Esophagus squamous epithelium (tissue), 5 donors: ENCODE data around the gene NEU3. TPM values are rescaled to one million over a fixed set of nuclear protein-coding genes. Genes with fewer than 3 reads are reported as not detected.
A peak's percentile ranks its signal among the peaks of the same experiment; 100 is the strongest.

Experiments
- DNase-seq: peaks from one replicate; lab custom pipeline; 2025; lab: John Stamatoyannopoulos, UW
- H3K27ac ChIP-seq, 4 donors: fragments of 200-600 bp; sonication (generic); one replicate each; pipeline ENCODE4 v1.5.1; 2016 to 2019; ENCODE audit warnings: mild to moderate bottlenecking in 1 of 4
- H3K27me3 ChIP-seq, 4 donors: fragments of 200-600 bp; sonication (generic); 1 replicate in 3 of 4; 2 replicates in 1 of 4; pipeline versions ENCODE4 v1.5.1 to v1.6.0; 2017 to 2021; ENCODE audit warnings: antibody characterized with exemption in 1 of 4
- H3K36me3 ChIP-seq, 3 donors: fragments of 200-600 bp; sonication (generic); one replicate each; pipeline ENCODE4 v1.5.1; 2016 to 2019
- H3K4me1 ChIP-seq, 3 donors: fragments of 200-600 bp; sonication (generic); one replicate each; pipeline ENCODE4 v1.5.1; 2017 to 2019
- H3K4me3 ChIP-seq, 4 donors: fragments of 200-600 bp; sonication (generic); 1 replicate in 3 of 4; 2 replicates in 1 of 4; pipeline ENCODE4 v1.5.1; 2016 to 2019; ENCODE audit warnings: mild to moderate bottlenecking in 2 of 4, moderate library complexity in 1 of 4
- H3K9me3 ChIP-seq, 3 donors: fragments of 200-600 bp; sonication (generic); one replicate each; pipeline ENCODE4 v1.5.1; 2016 to 2019
- CTCF ChIP-seq, 6 experiments: fragments of 450-650 bp in 4 of 6; fragments of 200-600 bp in 2 of 6; sonication (generic) in 2 of 6; IDR thresholded peaks; one replicate each; pipeline ENCODE4 v1.5.1; 2016 to 2019; ENCODE audit warnings: antibody characterized with exemption in 6 of 6, mild to moderate bottlenecking in 4 of 6, moderate library complexity in 4 of 6
- POLR2A ChIP-seq, 4 donors: fragments of 450-650 bp; IDR thresholded peaks; one replicate each; pipeline ENCODE4 v1.6.1; 2017; ENCODE audit warnings: antibody characterized with exemption in 4 of 4, mild to moderate bottlenecking in 4 of 4, moderate library complexity in 3 of 4
- WGBS, 2 donors: methylation state at CpG; one replicate each; pipeline ENCODE4 v1.1.5; 2018; 5-methylcytosine and 5-hydroxymethylcytosine counted together
- intact Hi-C: fragments of 100-400 bp; cut with DNase I; formaldehyde crosslinking; loops from one replicate; pipeline ENCODE4 v1.15.0; 2022
- total RNA-seq, 4 donors: library from RNA; depleted of rRNA; stranded (reverse); fragments of >200 nt; gene quantifications; one replicate each; pipeline ENCODE4 v1.1.0, GENCODE V29; 2016
- donor health status: DM: yes; HTN: yes; CAD: no.

Gene NEU3
- 1 to 10 TPM in 3 of 4 donors, under 1 TPM in 1; 0.99 to 5.5 (median 4.2) TPM for total RNA-seq

GRCh38 chr11:74988541-74989259, at the start of gene NEU3:
Gene NEU3, plus strand, starts transcription at chr11:74988933. Its CDS starts 128 bp downstream, at chr11:74989061.
- Histone ChIP-seq H3K27me3 (no peaks in the 10 kb centered on the region), H3K9me3 (no peaks in the 10 kb centered on the region), H3K36me3 (no peaks in the 10 kb centered on the region), H3K4me1 (peaks cover 0 to 24% (median 3%) of the 10 kb centered on the region in 3 donors), H3K27ac (peak within 1 kb of the TSS; percentile 73 to 84 (median 76)), H3K4me3 (peak within 1 kb of the TSS; percentile 67 to 77 (median 74))
- intact Hi-C loops, result no loop called here
- peak; percentile 42 for DNase-seq
- TF ChIP-seq POLR2A (IDR thresholded peaks at IDR 0.05) (peak in 1 of 4 donors; percentile 53), CTCF (IDR thresholded peaks at IDR 0.05) (no peak)
- 0% methylated on average over 13 to 15 of the region's 46 CpGs for WGBS, 2 donors

- no peak for TF ChIP-seq POLR2A (IDR thresholded peaks at IDR 0.05)
- TF ChIP-seq CTCF (IDR thresholded peaks at IDR 0.05), result no peak
- H3K36me3 ChIP-seq, result peaks cover 0 to 62% (median 0%) of the 10 kb centered on the region in 3 donors
- H3K27me3 ChIP-seq, result peaks cover 0 to 4% (median 0%) of the 10 kb centered on the region in 4 donors
- H3K4me3 ChIP-seq, result no peak overlapping the region
- no peak for DNase-seq
- intact Hi-C loops, result no loop called here
- H3K9me3 ChIP-seq, result no peaks in the 10 kb centered on the region
- no peak overlapping the region for H3K27ac ChIP-seq
- peaks cover 0 to 20% (median 3%) of the 10 kb centered on the region in 3 donors for H3K4me1 ChIP-seq
Measured at GRCh38 chr11:74941492-74941891, 47.2 kb upstream of the NEU3 start.

GRCh38 chr11:74942073-74942759, 46.5 kb upstream of the NEU3 start:
- Histone ChIP-seq H3K36me3 (peaks cover 0 to 55% (median 0%) of the 10 kb centered on the region in 3 donors), H3K4me3 (no peak overlapping the region), H3K27ac (peak overlapping the region in 1 of 4 donors; percentile 63), H3K4me1 (peaks cover 0 to 20% (median 3%) of the 10 kb centered on the region in 3 donors), H3K9me3 (no peaks in the 10 kb centered on the region), H3K27me3 (peaks cover 0 to 4% (median 0%) of the 10 kb centered on the region in 4 donors)
- WGBS, 2 donors, result 72 to 82% methylated on average over 5 of the region's 5 CpGs
- no peak for DNase-seq
- TF ChIP-seq CTCF (IDR thresholded peaks at IDR 0.05), result no peak
- intact Hi-C loops, result no loop called here

- 0 to 1% methylated on average over 7 of the region's 9 CpGs for WGBS, 2 donors
- Histone ChIP-seq H3K36me3 (peaks cover 0 to 20% (median 0%) of the 10 kb centered on the region in 3 donors), H3K27ac (peak overlapping the region; percentile 86 to 90 (median 88)), H3K4me1 (peaks cover 5 to 58% (median 21%) of the 10 kb centered on the region in 3 donors), H3K27me3 (no peaks in the 10 kb centered on the region), H3K4me3 (peak overlapping the region; percentile 69 to 86 (median 84)), H3K9me3 (no peaks in the 10 kb centered on the region)
- TF ChIP-seq CTCF (IDR thresholded peaks at IDR 0.05), result no peak
- no peak for TF ChIP-seq POLR2A (IDR thresholded peaks at IDR 0.05)
- intact Hi-C loops, result no loop called here
- DNase-seq, result no peak
Measured at GRCh38 chr11:74948546-74948897, 40.2 kb upstream of the NEU3 start.
